HepG2 (cell line): ENCODE measurements around the gene ARIH1. TPM values are rescaled to one million over a fixed set of nuclear protein-coding genes. Genes with fewer than 3 reads are reported as not detected.

Experiments used
- CC2D1A ChIP-seq: sonication (generic); formaldehyde crosslinking; IDR thresholded peaks from 2 replicates; pipeline ENCODE4 v1.8.1; 2023; ENCODE audit warnings: mild to moderate bottlenecking, missing genetic modification reagents
- CEBPG ChIP-seq: IDR thresholded peaks from 2 replicates; pipeline ENCODE4 v1.6.1; 2016
- HDAC6 ChIP-seq: fragments of 200-600 bp; sonication (generic); IDR thresholded peaks from 2 replicates; pipeline ENCODE4 v1.7.0; 2017; ENCODE audit warnings: mild to moderate bottlenecking, antibody characterized with exemption, low read length, low read depth
- NFIB ChIP-seq: sonication (generic); formaldehyde crosslinking; IDR thresholded peaks from 2 replicates; pipeline ENCODE4 v1.9.0; 2021; ENCODE audit warnings: missing genetic modification reagents, mild to moderate bottlenecking, borderline replicate concordance
- NR2F2 ChIP-seq: IDR thresholded peaks from 2 replicates; pipeline ENCODE4 v1.6.1; 2012; ENCODE audit warnings: low read depth, inconsistent platforms, borderline replicate concordance
- PAF1 ChIP-seq: IDR thresholded peaks from 2 replicates; pipeline ENCODE4 v1.6.1; 2016; ENCODE audit warnings: missing genetic modification reagents, missing compliant biosample characterization
- RFXANK ChIP-seq: IDR thresholded peaks from 2 replicates; pipeline ENCODE4 v1.6.1; 2016
- SIX4 ChIP-seq: sonication (generic); formaldehyde crosslinking; IDR thresholded peaks from 2 replicates; pipeline ENCODE4 v1.4.0; 2020; ENCODE audit warnings: missing genetic modification reagents
- THAP8 ChIP-seq: sonication (generic); formaldehyde crosslinking; IDR thresholded peaks from 2 replicates; pipeline ENCODE4 v1.5.1; 2020; ENCODE audit warnings: missing genetic modification reagents, mild to moderate bottlenecking, borderline replicate concordance
- TRIM24 ChIP-seq: sonication (generic); formaldehyde crosslinking; IDR thresholded peaks from 2 replicates; pipeline ENCODE4 v1.8.0; 2022; ENCODE audit warnings: mild to moderate bottlenecking, missing genetic modification reagents
- ZFP1 ChIP-seq: IDR thresholded peaks from 2 replicates; pipeline ENCODE4 v1.6.1; 2016
- ZMAT5 ChIP-seq: sonication (generic); formaldehyde crosslinking; IDR thresholded peaks from 2 replicates; pipeline ENCODE4 v1.5.0; 2020; ENCODE audit warnings: mild to moderate bottlenecking, low read depth, missing genetic modification reagents, borderline replicate concordance
- ZNF280B ChIP-seq: sonication (generic); formaldehyde crosslinking; IDR thresholded peaks from 2 replicates; pipeline ENCODE4 v1.5.0; 2020; ENCODE audit warnings: missing genetic modification reagents, mild to moderate bottlenecking, borderline replicate concordance
- ZNF558 ChIP-seq: sonication (generic); formaldehyde crosslinking; IDR thresholded peaks from 2 replicates; pipeline ENCODE4 v1.9.0; 2022; ENCODE audit warnings: mild to moderate bottlenecking, missing genetic modification reagents, borderline replicate concordance
- ZNF747 ChIP-seq: sonication (generic); formaldehyde crosslinking; IDR thresholded peaks from 2 replicates; pipeline ENCODE4 v1.8.1; 2023; ENCODE audit warnings: missing genetic modification reagents, mild to moderate bottlenecking, borderline replicate concordance
- ZXDC ChIP-seq: sonication (generic); formaldehyde crosslinking; IDR thresholded peaks from 2 replicates; pipeline ENCODE4 v1.5.0; 2020; ENCODE audit warnings: mild to moderate bottlenecking, missing genetic modification reagents
- polyA plus RNA-seq, 8 experiments: library from polyadenylated mRNA; depleted of rRNA in 3 of 8; stranded (reverse) in 7 of 8; unstranded in 1 of 8; fragments of >200 nt; fragmentation: Illumina TruSeq in 4 of 8; extraction: Trizol in 4 of 8; gene quantifications; 2 replicates each; pipeline versions ENCODE4 v1.2.1 to v1.2.3, GENCODE V29; 2011 to 2016; ENCODE audit warnings: low read depth in 4 of 8, missing spikeins in 1 of 8, mixed read lengths in 1 of 8; ENCODE audit not compliant: insufficient read depth in 1 of 8
- total RNA-seq, 5 experiments: library from RNA; depleted of rRNA; stranded (reverse); fragments of >200 nt; fragmentation: Illumina TruSeq; extraction: Trizol; gene quantifications; 2 replicates each; pipeline ENCODE4 v1.2.3, GENCODE V29; 2016; ENCODE audit warnings: low read depth in 1 of 5
- TF ChIP-seq, protein P1 (sequence below): IDR thresholded peaks from 2 replicates; pipeline ENCODE4 v1.6.1; 2016; ENCODE audit warnings: missing compliant biosample characterization, missing genetic modification reagents, borderline replicate concordance
- TF ChIP-seq, protein P2 (sequence below): sonication (generic); formaldehyde crosslinking; IDR thresholded peaks from 2 replicates; pipeline ENCODE4 v1.4.0; 2020; ENCODE audit warnings: missing genetic modification reagents, borderline replicate concordance

ARIH1 gene
- total and polyA plus RNA-seq, 2 of the 13 experiments (the other 11 are each of a cell fraction or from before 2014, with no cell fraction given): 38.8 to 59.8 TPM

- TF ChIP-seq ZXDC (CRISPR knock-in tag) (peak; percentile 100), NR2F2 (no peak), ZMAT5 (CRISPR knock-in tag) (no peak), ZFP1 (CRISPR knock-in tag) (no peak; the same call in 1 of the 2 replicates), PAF1 (CRISPR knock-in tag) (no peak), THAP8 (CRISPR knock-in tag) (no peak), TRIM24 (CRISPR knock-in tag) (no peak), RFXANK (0 out of 2 replicates have a peak, but pooled peaks have one; percentile 71), NFIB (CRISPR knock-in tag) (no peak), CEBPG (CRISPR knock-in tag) (peak; percentile 79), SIX4 (CRISPR knock-in tag) (peak; percentile 60), HDAC6 (no peak), ZNF558 (CRISPR knock-in tag) (peak; percentile 95), ZNF280B (CRISPR knock-in tag) (peak; percentile 63; the same call in 1 of the 2 replicates), ZNF747 (peak; percentile 50), CC2D1A (CRISPR knock-in tag) (0 out of 2 replicates have a peak, but pooled peaks have one; percentile 86)
- TF ChIP-seq, protein P1, sequence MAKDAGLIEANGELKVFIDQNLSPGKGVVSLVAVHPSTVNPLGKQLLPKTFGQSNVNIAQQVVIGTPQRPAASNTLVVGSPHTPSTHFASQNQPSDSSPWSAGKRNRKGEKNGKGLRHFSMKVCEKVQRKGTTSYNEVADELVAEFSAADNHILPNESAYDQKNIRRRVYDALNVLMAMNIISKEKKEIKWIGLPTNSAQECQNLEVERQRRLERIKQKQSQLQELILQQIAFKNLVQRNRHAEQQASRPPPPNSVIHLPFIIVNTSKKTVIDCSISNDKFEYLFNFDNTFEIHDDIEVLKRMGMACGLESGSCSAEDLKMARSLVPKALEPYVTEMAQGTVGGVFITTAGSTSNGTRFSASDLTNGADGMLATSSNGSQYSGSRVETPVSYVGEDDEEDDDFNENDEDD (CRISPR knock-in tag): peak; percentile 81
- TF ChIP-seq, protein P2, sequence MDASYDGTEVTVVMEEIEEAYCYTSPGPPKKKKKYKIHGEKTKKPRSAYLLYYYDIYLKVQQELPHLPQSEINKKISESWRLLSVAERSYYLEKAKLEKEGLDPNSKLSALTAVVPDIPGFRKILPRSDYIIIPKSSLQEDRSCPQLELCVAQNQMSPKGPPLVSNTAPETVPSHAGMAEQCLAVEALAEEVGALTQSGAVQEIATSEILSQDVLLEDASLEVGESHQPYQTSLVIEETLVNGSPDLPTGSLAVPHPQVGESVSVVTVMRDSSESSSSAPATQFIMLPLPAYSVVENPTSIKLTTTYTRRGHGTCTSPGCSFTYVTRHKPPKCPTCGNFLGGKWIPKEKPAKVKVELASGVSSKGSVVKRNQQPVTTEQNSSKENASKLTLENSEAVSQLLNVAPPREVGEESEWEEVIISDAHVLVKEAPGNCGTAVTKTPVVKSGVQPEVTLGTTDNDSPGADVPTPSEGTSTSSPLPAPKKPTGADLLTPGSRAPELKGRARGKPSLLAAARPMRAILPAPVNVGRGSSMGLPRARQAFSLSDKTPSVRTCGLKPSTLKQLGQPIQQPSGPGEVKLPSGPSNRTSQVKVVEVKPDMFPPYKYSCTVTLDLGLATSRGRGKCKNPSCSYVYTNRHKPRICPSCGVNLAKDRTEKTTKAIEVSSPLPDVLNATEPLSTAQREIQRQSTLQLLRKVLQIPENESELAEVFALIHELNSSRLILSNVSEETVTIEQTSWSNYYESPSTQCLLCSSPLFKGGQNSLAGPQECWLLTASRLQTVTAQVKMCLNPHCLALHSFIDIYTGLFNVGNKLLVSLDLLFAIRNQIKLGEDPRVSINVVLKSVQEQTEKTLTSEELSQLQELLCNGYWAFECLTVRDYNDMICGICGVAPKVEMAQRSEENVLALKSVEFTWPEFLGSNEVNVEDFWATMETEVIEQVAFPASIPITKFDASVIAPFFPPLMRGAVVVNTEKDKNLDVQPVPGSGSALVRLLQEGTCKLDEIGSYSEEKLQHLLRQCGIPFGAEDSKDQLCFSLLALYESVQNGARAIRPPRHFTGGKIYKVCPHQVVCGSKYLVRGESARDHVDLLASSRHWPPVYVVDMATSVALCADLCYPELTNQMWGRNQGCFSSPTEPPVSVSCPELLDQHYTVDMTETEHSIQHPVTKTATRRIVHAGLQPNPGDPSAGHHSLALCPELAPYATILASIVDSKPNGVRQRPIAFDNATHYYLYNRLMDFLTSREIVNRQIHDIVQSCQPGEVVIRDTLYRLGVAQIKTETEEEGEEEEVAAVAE: 0 out of 2 replicates have a peak, but pooled peaks have one; percentile 48
Measured at GRCh38 chr15:72473614-72474465, at the start of gene ARIH1 (continued).
